ENCODE data around the gene SAMD3.

DNA sequence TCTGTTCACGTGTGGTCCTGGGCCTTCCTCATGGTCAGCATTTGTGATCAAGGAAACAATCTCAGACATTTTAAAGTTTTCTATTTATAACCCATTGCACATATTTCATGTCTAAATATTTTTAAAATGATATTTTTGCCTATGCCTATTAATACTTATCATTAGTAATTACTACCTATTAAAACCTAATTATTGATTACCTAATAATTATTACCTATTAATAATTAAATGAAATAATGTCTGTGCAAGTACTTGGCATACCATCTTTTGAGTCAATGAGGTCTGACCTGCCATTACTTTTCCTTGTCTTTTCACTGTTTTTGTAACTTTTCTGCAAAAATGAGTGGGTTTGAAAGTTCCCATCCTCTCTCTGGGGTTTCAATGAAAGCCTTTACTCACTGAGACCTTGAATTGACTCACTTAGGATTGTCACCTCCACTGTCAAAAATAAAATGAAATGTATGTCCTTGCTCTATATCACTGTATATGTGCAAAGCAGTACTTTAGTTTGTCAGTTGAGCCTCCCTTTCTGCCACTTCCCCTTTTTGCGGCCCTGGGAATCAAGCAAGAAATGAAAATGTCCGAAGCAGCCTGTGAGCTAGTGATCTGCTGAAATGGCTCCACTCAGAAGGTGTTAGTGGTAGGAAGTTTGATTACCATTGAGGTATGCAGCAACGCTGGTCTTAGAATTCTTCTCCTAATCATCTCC lies 116.6 kb downstream of the SAMD3 start:
- no peak for TF ChIP-seq POLR2A (IDR thresholded peaks at IDR 0.05)
- TF ChIP-seq, protein P1, sequence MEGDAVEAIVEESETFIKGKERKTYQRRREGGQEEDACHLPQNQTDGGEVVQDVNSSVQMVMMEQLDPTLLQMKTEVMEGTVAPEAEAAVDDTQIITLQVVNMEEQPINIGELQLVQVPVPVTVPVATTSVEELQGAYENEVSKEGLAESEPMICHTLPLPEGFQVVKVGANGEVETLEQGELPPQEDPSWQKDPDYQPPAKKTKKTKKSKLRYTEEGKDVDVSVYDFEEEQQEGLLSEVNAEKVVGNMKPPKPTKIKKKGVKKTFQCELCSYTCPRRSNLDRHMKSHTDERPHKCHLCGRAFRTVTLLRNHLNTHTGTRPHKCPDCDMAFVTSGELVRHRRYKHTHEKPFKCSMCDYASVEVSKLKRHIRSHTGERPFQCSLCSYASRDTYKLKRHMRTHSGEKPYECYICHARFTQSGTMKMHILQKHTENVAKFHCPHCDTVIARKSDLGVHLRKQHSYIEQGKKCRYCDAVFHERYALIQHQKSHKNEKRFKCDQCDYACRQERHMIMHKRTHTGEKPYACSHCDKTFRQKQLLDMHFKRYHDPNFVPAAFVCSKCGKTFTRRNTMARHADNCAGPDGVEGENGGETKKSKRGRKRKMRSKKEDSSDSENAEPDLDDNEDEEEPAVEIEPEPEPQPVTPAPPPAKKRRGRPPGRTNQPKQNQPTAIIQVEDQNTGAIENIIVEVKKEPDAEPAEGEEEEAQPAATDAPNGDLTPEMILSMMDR (IDR thresholded peaks at IDR 0.05) = no peak

Measured in heart left ventricle (tissue), 13 donors.